HepG2 (cell line): ENCODE data around the gene ANKRD11. TPM values are rescaled to one million over a fixed set of nuclear protein-coding genes. Genes with fewer than 3 reads are reported as not detected.

Source experiments
- AKAP8 ChIP-seq: sonication (generic); formaldehyde crosslinking; IDR thresholded peaks from 2 replicates; pipeline ENCODE4 v1.5.1; 2020; ENCODE audit warnings: mild to moderate bottlenecking, missing genetic modification reagents
- RBM22 ChIP-seq: fragments of 200-400 bp; formaldehyde crosslinking; optimal IDR thresholded peaks from 2 replicates; pipeline ENCODE3; 2017; ENCODE audit warnings: mild to moderate bottlenecking, low read length, moderate library complexity
- ZBTB14 ChIP-seq: sonication (generic); formaldehyde crosslinking; IDR thresholded peaks from 2 replicates; pipeline ENCODE4 v1.4.0; 2020; ENCODE audit warnings: missing genetic modification reagents
- ZNF451 ChIP-seq: sonication (generic); formaldehyde crosslinking; IDR thresholded peaks from 2 replicates; pipeline ENCODE4 v1.5.0; 2020; ENCODE audit warnings: mild to moderate bottlenecking, missing genetic modification reagents
- ZNF781 ChIP-seq: sonication (generic); formaldehyde crosslinking; IDR thresholded peaks from 2 replicates; pipeline ENCODE4 v1.5.1; 2020; ENCODE audit warnings: borderline replicate concordance, mild to moderate bottlenecking, missing genetic modification reagents; ENCODE audit errors: not compliant biosample characterization
- polyA plus RNA-seq, 8 experiments: library from polyadenylated mRNA; depleted of rRNA in 3 of 8; stranded (reverse) in 7 of 8; unstranded in 1 of 8; fragments of >200 nt; fragmentation: Illumina TruSeq in 4 of 8; extraction: Trizol in 4 of 8; gene quantifications; 2 replicates each; pipeline versions ENCODE4 v1.2.1 to v1.2.3, GENCODE V29; 2011 to 2016; ENCODE audit warnings: low read depth in 4 of 8, missing spikeins in 1 of 8, mixed read lengths in 1 of 8; ENCODE audit not compliant: insufficient read depth in 1 of 8
- total RNA-seq, 5 experiments: library from RNA; depleted of rRNA; stranded (reverse); fragments of >200 nt; fragmentation: Illumina TruSeq; extraction: Trizol; gene quantifications; 2 replicates each; pipeline ENCODE4 v1.2.3, GENCODE V29; 2016; ENCODE audit warnings: low read depth in 1 of 5
- TF ChIP-seq, protein P1 (sequence below), 2 experiments: fragments of 450-650 bp in 1 of 2; sonication (generic) in 1 of 2; formaldehyde crosslinking in 1 of 2; IDR thresholded peaks; 2 replicates each; pipeline versions ENCODE4 v1.6.1 to v1.8.0; 2016 to 2022; ENCODE audit warnings: antibody characterized with exemption in 1 of 2, mild to moderate bottlenecking in 1 of 2, missing genetic modification reagents in 1 of 2

ANKRD11 gene
- total and polyA plus RNA-seq, 2 of the 13 experiments (the other 11 are each of a cell fraction or from before 2014, with no cell fraction given), result 21.4 to 38.4 TPM

DNA sequence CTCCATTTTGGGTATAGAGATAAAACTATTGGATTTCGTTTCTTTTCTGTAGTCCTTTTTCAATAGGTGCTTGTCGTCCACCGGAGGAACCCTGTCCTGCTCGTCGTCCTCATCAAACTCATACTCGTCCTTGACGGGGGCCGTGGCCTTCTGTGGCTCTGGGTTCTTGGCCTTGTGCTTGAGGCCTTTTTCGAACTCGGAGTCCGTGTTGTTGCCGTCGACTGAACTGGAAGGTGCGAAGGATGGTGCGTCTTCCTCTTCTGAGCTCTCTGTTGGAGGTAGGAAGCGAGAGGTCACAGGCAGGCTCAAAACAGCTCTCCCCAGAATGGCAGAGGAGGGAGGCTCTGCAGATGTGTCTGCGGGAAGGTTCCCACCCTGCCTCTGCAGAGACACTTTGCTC, 205.0 kb downstream of the ANKRD11 start (continued):
- TF ChIP-seq, protein P1, sequence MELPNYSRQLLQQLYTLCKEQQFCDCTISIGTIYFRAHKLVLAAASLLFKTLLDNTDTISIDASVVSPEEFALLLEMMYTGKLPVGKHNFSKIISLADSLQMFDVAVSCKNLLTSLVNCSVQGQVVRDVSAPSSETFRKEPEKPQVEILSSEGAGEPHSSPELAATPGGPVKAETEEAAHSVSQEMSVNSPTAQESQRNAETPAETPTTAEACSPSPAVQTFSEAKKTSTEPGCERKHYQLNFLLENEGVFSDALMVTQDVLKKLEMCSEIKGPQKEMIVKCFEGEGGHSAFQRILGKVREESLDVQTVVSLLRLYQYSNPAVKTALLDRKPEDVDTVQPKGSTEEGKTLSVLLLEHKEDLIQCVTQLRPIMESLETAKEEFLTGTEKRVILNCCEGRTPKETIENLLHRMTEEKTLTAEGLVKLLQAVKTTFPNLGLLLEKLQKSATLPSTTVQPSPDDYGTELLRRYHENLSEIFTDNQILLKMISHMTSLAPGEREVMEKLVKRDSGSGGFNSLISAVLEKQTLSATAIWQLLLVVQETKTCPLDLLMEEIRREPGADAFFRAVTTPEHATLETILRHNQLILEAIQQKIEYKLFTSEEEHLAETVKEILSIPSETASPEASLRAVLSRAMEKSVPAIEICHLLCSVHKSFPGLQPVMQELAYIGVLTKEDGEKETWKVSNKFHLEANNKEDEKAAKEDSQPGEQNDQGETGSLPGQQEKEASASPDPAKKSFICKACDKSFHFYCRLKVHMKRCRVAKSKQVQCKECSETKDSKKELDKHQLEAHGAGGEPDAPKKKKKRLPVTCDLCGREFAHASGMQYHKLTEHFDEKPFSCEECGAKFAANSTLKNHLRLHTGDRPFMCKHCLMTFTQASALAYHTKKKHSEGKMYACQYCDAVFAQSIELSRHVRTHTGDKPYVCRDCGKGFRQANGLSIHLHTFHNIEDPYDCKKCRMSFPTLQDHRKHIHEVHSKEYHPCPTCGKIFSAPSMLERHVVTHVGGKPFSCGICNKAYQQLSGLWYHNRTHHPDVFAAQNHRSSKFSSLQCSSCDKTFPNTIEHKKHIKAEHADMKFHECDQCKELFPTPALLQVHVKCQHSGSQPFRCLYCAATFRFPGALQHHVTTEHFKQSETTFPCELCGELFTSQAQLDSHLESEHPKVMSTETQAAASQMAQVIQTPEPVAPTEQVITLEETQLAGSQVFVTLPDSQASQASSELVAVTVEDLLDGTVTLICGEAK (IDR thresholded peaks at IDR 0.05), result no peak
- TF ChIP-seq, protein P1 (CRISPR knock-in tag; IDR thresholded peaks at IDR 0.05), result 0 out of 2 replicates have a peak, but pooled peaks have one; percentile 15
- TF ChIP-seq RBM22 (peak; percentile 79), AKAP8 (no peak), ZNF781 (CRISPR knock-in tag) (no peak), ZBTB14 (CRISPR knock-in tag) (no peak), ZNF451 (CRISPR knock-in tag) (no peak)
